RWPE2 (cell line): ENCODE results near the gene SPAG16.
A peak's percentile ranks its signal among the peaks of the same experiment; 100 is the strongest.

ENCODE experiments used
- ATAC-seq: fragments of 200-7000 bp; cut with Tn5 transposase; 3 replicates; pipeline ENCODE4 v1.9.1; 2021; ENCODE audit warnings: low read depth
- DNase-seq: peaks from one replicate; pipeline ENCODE4 v3.0.0-alpha.2; 2020; ENCODE audit warnings: low spot score
- H3K27ac ChIP-seq: fragments of 450-650 bp; 2 replicates; pipeline ENCODE4 v1.5.1; 2017; ENCODE audit warnings: mild to moderate bottlenecking; ENCODE audit not compliant: poor library complexity, severe bottlenecking
- H3K27me3 ChIP-seq: fragments of 250-450 bp; sonication (Bioruptor Pico); 2 replicates; pipeline ENCODE4 v1.5.1; 2021; ENCODE audit warnings: mild to moderate bottlenecking, moderate library complexity; ENCODE audit not compliant: insufficient read depth, poor library complexity, severe bottlenecking
- H3K36me3 ChIP-seq: fragments of 250-450 bp; sonication (Bioruptor Pico); 2 replicates; pipeline ENCODE4 v1.5.1; 2020; ENCODE audit warnings: low read depth, mild to moderate bottlenecking, moderate library complexity
- H3K4me1 ChIP-seq: fragments of 250-450 bp; sonication (Bioruptor Pico); 2 replicates; pipeline ENCODE4 v1.5.1; 2021; ENCODE audit warnings: mild to moderate bottlenecking, moderate library complexity; ENCODE audit not compliant: insufficient read depth, poor library complexity, severe bottlenecking
- H3K4me3 ChIP-seq: fragments of 250-450 bp; sonication (Bioruptor Pico); 2 replicates; pipeline ENCODE4 v1.5.1; 2021; ENCODE audit warnings: mild to moderate bottlenecking, moderate library complexity; ENCODE audit not compliant: severe bottlenecking
- H3K9me3 ChIP-seq: fragments of 250-450 bp; sonication (Bioruptor Pico); 2 replicates; pipeline ENCODE4 v1.5.1; 2021; ENCODE audit warnings: mild to moderate bottlenecking, moderate library complexity; ENCODE audit not compliant: severe bottlenecking
- CTCF ChIP-seq: fragments of 450-650 bp; IDR thresholded peaks from one replicate; pipeline ENCODE4 v1.5.1; 2017; ENCODE audit warnings: mild to moderate bottlenecking, moderate library complexity; ENCODE audit not compliant: poor library complexity, severe bottlenecking

Gene SPAG16

DNA sequence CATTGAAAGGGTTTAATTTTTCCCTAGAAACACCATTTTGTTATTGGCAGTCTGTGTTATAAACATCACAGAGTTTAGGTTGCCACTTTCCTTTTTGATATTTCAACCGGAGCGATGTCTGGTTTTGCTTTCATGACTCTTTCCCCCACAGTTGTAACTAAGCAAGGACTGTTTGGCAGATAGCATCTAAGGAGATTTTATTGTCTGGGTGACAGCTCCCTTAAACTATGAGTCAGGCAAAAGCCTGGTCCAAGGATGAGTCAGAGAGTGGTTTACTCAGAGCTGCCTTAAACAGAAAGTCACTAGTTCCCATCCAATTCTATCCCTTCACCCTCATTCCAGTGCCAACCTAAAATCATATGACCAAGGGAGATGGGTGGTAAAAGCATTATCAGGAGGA, 785.0 kb downstream of the SPAG16 start:
- Histone ChIP-seq H3K36me3 (no peaks in the 10 kb centered on the region), H3K9me3 (no peaks in the 10 kb centered on the region), H3K27ac (no peak overlapping the region), H3K4me1 (peaks cover 6% of the 10 kb centered on the region), H3K4me3 (no peak overlapping the region), H3K27me3 (no peaks in the 10 kb centered on the region)
- DNase-seq = no peak
- TF ChIP-seq CTCF = no peak
- peak; percentile 100 for ATAC-seq

GRCh38 chr2:214075456-214075855, 791.2 kb downstream of the SPAG16 start:
- TF ChIP-seq CTCF = no peak
- Histone ChIP-seq H3K27ac (no peak overlapping the region), H3K27me3 (no peaks in the 10 kb centered on the region), H3K4me3 (no peak overlapping the region), H3K4me1 (no peaks in the 10 kb centered on the region), H3K36me3 (no peaks in the 10 kb centered on the region), H3K9me3 (no peaks in the 10 kb centered on the region)
- ATAC-seq (no peak), DNase-seq (no peak)

DNA sequence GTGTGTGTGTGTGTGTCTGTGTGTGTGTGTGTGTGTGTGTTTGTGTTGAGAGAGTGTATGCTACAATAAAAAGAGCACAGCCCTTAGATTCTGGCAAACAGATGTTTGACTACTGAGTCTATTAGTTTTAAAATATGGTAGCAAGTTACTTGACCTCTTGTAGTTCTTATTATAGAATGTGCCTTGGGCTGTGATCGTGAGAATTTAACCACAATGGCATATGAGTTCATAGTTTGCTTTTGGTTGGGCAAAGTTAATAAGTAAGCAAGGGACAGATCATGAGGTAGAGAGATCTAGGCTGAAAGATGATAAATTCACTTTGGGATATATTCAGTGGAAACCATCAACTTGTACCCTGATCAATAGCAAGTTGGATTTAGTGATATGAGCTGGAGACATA, 792.3 kb downstream of the SPAG16 start:
- no peak for ATAC-seq
- TF ChIP-seq CTCF = no peak

DNA sequence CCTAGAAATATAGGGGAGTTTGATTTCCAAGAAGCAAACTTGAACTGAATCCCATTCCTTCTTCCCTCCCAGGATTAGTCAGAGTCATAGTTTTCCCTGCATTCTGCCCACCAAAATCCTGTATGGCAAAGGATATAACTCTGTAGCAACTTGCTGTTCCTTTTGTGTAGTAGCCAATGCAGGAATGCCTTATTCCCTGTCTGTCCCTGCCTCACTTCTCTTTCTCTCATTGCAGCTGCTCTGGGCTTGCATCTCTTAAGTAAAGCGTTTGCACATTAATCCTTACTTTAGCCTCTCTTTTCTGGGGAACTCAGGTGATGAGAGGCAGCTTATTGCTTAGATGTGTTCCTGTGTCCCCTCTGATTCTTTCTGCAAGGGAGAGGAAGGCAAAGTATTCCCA, 793.5 kb downstream of the SPAG16 start:
- H3K27me3 ChIP-seq = no peaks in the 10 kb centered on the region
- no peak for ATAC-seq
- no peak overlapping the region for H3K27ac ChIP-seq
- no peak for DNase-seq
- no peak for TF ChIP-seq CTCF
- H3K36me3 ChIP-seq = no peaks in the 10 kb centered on the region
- H3K4me1 ChIP-seq = no peaks in the 10 kb centered on the region
- no peaks in the 10 kb centered on the region for H3K9me3 ChIP-seq
- H3K4me3 ChIP-seq = no peak overlapping the region

More for the DNA sequence above, 792.3 kb downstream of the SPAG16 start:
- no peaks in the 10 kb centered on the region for H3K36me3 ChIP-seq
- no peaks in the 10 kb centered on the region for H3K27me3 ChIP-seq
- H3K4me3 ChIP-seq = no peak overlapping the region
- H3K9me3 ChIP-seq = no peaks in the 10 kb centered on the region
- H3K4me1 ChIP-seq = no peaks in the 10 kb centered on the region
- no peak for DNase-seq
- H3K27ac ChIP-seq = no peak overlapping the region

DNA sequence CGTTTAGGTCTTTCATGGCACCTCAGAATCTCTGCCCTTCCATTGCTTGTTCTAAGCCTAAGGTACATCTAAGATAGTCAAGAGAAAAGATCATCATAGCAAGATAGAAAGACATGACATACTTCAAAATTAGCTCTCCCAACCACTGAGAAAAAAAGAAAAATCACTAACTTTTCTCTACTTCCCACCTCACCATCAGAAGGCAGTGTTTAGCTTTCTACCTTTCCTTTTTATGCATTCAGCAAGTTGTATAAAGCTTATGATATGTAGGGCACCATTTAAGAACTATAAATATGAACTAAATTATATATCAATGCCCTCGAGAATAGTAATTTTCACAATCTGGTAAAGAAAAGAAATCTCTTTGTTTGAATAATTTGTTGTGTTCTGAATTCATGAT, 794.8 kb downstream of the SPAG16 start:
- Histone ChIP-seq H3K36me3 (no peaks in the 10 kb centered on the region), H3K27me3 (no peaks in the 10 kb centered on the region), H3K9me3 (no peaks in the 10 kb centered on the region), H3K4me3 (no peak overlapping the region), H3K27ac (no peak overlapping the region), H3K4me1 (no peaks in the 10 kb centered on the region)
- no peak for DNase-seq
- no peak for TF ChIP-seq CTCF
- no peak for ATAC-seq
